Measurements from ENCODE around the gene HYDIN.

Gene HYDIN

DNA sequence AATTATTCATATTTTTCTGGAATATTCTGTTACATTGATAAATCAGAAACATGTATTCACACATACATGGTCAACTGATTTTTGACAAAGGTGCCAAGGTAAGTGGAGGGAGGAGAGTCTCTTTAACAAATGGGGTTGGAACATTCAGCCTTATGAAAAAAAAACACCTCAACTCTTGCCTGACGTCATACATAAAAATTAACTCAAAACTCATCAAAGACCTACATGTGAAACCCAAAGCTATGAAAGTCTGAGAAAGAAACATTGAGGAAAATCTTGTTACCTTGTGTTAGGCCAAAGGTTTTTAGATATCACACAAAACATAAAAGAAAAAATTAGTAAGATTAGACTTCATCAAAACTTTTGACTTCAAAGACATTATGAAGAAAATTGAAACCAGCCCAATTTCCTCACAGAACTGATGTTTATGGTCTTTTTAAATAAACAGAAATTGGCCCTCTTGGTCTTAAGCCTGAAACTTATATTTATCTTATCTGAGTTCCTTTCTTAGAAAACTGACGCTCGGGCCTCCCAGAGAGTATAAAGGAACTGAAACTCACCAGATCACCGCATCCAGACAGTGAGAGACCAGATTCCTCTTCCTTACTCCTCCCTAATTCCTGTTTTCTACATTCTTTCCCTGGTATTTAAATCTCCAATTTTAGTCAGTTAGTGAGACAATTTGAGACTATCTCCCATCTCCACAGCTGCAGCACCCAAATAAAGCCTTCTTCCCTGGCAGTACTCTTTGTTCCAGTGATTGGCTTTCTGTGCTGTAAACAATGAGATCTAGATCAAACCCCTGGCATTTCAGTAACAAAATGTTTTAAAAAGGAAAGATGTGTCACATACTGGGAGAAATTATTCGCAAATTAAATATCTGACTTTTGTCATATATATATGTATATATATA lies 4.0 kb downstream of the HYDIN start:
- Histone ChIP-seq H2BK120ac (ENCODE audit: low read depth, low read length) (no peak overlapping the region), H3K4me2 (ENCODE audit: insufficient read depth, low read length, poor library complexity, severe bottlenecking) (no peak overlapping the region), H3K27ac (replicated peaks; ENCODE audit: low read length) (no peak overlapping the region), H3K18ac (ENCODE audit: low read length) (no peak overlapping the region), H3K9me3 (replicated peaks in 1 of 2; ENCODE audit: control insufficient read depth in 2 of 2, insufficient read depth in 1 of 2, low read depth in 1 of 2, low read length in 2 of 2) (peaks cover 3 to 18% of the 10 kb centered on the region in 2 donors), H4K91ac (ENCODE audit: low read depth, low read length, poor library complexity) (no peak overlapping the region), H3K4ac (ENCODE audit: low read length) (no peak overlapping the region), H3K79me1 (ENCODE audit: low read depth, low read length) (no peaks in the 10 kb centered on the region), H2AFZ (ENCODE audit: low read length) (no peak overlapping the region), H2AK5ac (ENCODE audit: low read depth, low read length) (no peak overlapping the region), H3K36me3 (replicated peaks in 1 of 2; ENCODE audit: control insufficient read depth in 2 of 2, insufficient read depth in 2 of 2, low read length in 2 of 2) (no peaks in the 10 kb centered on the region), H3K14ac (ENCODE audit: low read length) (no peak overlapping the region), H4K8ac (ENCODE audit: low read depth, low read length) (no peak overlapping the region), H3K4me1 (ENCODE audit: control insufficient read depth in 2 of 2, insufficient read depth in 1 of 2, low read depth in 1 of 2, low read length in 2 of 2) (peaks cover 3 to 4% of the 10 kb centered on the region in 2 donors), H3K23ac (ENCODE audit: low read depth, low read length, poor library complexity) (no peak overlapping the region), H2BK15ac (ENCODE audit: low read length) (no peak overlapping the region), H2BK5ac (ENCODE audit: low read length) (no peak overlapping the region), H3K9ac (ENCODE audit: low read depth, low read length, poor library complexity) (no peak overlapping the region), H2BK12ac (ENCODE audit: low read length) (no peak overlapping the region), H3K4me3 (ENCODE audit: low read length in 2 of 2) (no peak overlapping the region), H3K27me3 (ENCODE audit: control insufficient read depth in 3 of 3, insufficient read depth in 3 of 3, low read depth in 1 of 3, low read length in 3 of 3) (no peaks in the 10 kb centered on the region)
- no CpG with 5 or more reads among the region's 5 CpGs for WGBS, 2 donors (ENCODE audit: extremely low coverage in 2 of 2, insufficient read length in 2 of 2, insufficient replicate concordance in 1 of 2)
- no peak for DNase-seq (ENCODE audit: low spot score)

DNA sequence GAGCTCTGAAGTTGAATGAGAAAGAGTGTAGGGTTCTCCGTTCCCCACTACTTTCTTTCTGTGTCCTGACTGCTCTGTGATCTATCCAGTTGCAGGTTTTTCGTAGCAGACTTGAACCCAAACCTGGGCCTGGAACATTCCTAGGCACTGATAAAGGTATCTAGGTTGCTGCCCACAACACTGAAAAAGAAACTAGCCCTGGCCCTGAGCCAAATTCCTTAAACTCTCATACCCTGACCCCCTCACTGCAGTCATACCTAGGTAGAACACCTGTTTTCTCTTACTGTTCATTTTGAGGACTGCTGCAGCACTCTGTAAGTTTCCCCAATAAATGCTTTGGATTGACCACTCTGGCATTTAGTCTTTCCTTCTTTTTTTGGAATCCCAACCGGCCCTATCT lies 5.4 kb downstream of the HYDIN start:
- WGBS, 2 donors (ENCODE audit: extremely low coverage in 2 of 2, insufficient read length in 2 of 2, insufficient replicate concordance in 1 of 2): no CpG with 5 or more reads among the region's 3 CpGs
- H2BK15ac ChIP-seq (ENCODE audit: low read length): no peak overlapping the region
- no peak overlapping the region for H3K27ac ChIP-seq (replicated peaks; ENCODE audit: low read length)
- no peak overlapping the region for H3K18ac ChIP-seq (ENCODE audit: low read length)
- H3K79me1 ChIP-seq (ENCODE audit: low read depth, low read length): no peaks in the 10 kb centered on the region
- no peak overlapping the region for H2AK5ac ChIP-seq (ENCODE audit: low read depth, low read length)
- H3K4me2 ChIP-seq (ENCODE audit: insufficient read depth, low read length, poor library complexity, severe bottlenecking): no peak overlapping the region
- no peak overlapping the region for H3K4me3 ChIP-seq (ENCODE audit: low read length in 2 of 2)
- H3K14ac ChIP-seq (ENCODE audit: low read length): no peak overlapping the region
- H2AFZ ChIP-seq (ENCODE audit: low read length): no peak overlapping the region
- no peaks in the 10 kb centered on the region for H3K36me3 ChIP-seq (replicated peaks in 1 of 2; ENCODE audit: control insufficient read depth in 2 of 2, insufficient read depth in 2 of 2, low read length in 2 of 2)
- no peaks in the 10 kb centered on the region for H3K27me3 ChIP-seq (ENCODE audit: control insufficient read depth in 3 of 3, insufficient read depth in 3 of 3, low read depth in 1 of 3, low read length in 3 of 3)
- DNase-seq (ENCODE audit: low spot score): no peak
- no peak overlapping the region for H3K9ac ChIP-seq (ENCODE audit: low read depth, low read length, poor library complexity)
- no peak overlapping the region for H2BK120ac ChIP-seq (ENCODE audit: low read depth, low read length)
- no peak overlapping the region for H4K91ac ChIP-seq (ENCODE audit: low read depth, low read length, poor library complexity)
- peaks cover 3 to 18% of the 10 kb centered on the region in 2 donors for H3K9me3 ChIP-seq (replicated peaks in 1 of 2; ENCODE audit: control insufficient read depth in 2 of 2, insufficient read depth in 1 of 2, low read depth in 1 of 2, low read length in 2 of 2)
- H3K4ac ChIP-seq (ENCODE audit: low read length): no peak overlapping the region
- no peak overlapping the region for H2BK5ac ChIP-seq (ENCODE audit: low read length)
- no peak overlapping the region for H4K8ac ChIP-seq (ENCODE audit: low read depth, low read length)
- H2BK12ac ChIP-seq (ENCODE audit: low read length): no peak overlapping the region
- no peak overlapping the region for H3K23ac ChIP-seq (ENCODE audit: low read depth, low read length, poor library complexity)
- H3K4me1 ChIP-seq (ENCODE audit: control insufficient read depth in 2 of 2, insufficient read depth in 1 of 2, low read depth in 1 of 2, low read length in 2 of 2): no peaks in the 10 kb centered on the region

DNA sequence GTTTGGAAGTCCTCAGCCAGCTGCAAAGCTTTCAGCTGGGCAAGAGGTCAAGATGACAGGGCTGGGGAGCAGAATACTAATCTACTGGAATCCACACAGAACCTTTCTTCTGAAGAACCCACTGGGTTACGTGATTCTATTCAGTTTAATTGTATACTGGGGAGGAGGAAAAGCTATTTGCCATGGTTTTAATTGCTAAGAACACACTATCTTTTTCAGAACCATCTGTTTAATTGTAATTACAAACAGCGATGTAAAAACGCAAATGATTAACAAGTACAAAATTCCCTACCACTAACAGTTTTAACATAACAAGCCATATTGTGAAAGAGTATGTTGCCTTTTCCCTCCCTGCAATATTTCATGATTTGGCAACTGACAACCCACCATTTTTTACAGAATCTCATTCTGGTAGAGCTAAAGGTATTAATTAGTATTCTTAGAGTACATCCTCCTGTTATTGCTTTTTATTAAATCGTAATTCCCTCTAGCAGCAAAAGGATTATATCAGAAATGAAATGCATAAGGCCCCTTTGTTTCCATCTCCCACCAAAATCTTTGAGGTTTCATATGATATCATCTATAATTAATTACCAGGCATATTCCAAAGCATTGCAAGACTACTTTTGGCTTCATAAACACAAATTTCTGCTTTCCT lies 12.1 kb downstream of the HYDIN start:
- Histone ChIP-seq H3K4me1 (ENCODE audit: control insufficient read depth in 2 of 2, insufficient read depth in 1 of 2, low read depth in 1 of 2, low read length in 2 of 2) (no peaks in the 10 kb centered on the region), H2BK5ac (ENCODE audit: low read length) (no peak overlapping the region), H3K27ac (replicated peaks; ENCODE audit: low read length) (no peak overlapping the region), H2AK5ac (ENCODE audit: low read depth, low read length) (no peak overlapping the region), H3K79me1 (ENCODE audit: low read depth, low read length) (no peaks in the 10 kb centered on the region), H3K36me3 (replicated peaks in 1 of 2; ENCODE audit: control insufficient read depth in 2 of 2, insufficient read depth in 2 of 2, low read length in 2 of 2) (no peaks in the 10 kb centered on the region), H2BK15ac (ENCODE audit: low read length) (no peak overlapping the region), H3K14ac (ENCODE audit: low read length) (no peak overlapping the region), H2AFZ (ENCODE audit: low read length) (no peak overlapping the region), H4K91ac (ENCODE audit: low read depth, low read length, poor library complexity) (no peak overlapping the region), H3K18ac (ENCODE audit: low read length) (no peak overlapping the region), H3K9me3 (replicated peaks in 1 of 2; ENCODE audit: control insufficient read depth in 2 of 2, insufficient read depth in 1 of 2, low read depth in 1 of 2, low read length in 2 of 2) (peaks cover 0 to 8% of the 10 kb centered on the region in 2 donors), H3K23ac (ENCODE audit: low read depth, low read length, poor library complexity) (no peak overlapping the region), H2BK12ac (ENCODE audit: low read length) (no peak overlapping the region), H3K27me3 (ENCODE audit: control insufficient read depth in 3 of 3, insufficient read depth in 3 of 3, low read depth in 1 of 3, low read length in 3 of 3) (no peaks in the 10 kb centered on the region), H3K9ac (ENCODE audit: low read depth, low read length, poor library complexity) (no peak overlapping the region), H2BK120ac (ENCODE audit: low read depth, low read length) (no peak overlapping the region), H3K4me3 (ENCODE audit: low read length in 2 of 2) (no peak overlapping the region), H3K4me2 (ENCODE audit: insufficient read depth, low read length, poor library complexity, severe bottlenecking) (no peak overlapping the region), H4K8ac (ENCODE audit: low read depth, low read length) (no peak overlapping the region), H3K4ac (ENCODE audit: low read length) (no peak overlapping the region)
- WGBS, 2 donors (ENCODE audit: extremely low coverage in 2 of 2, insufficient read length in 2 of 2, insufficient replicate concordance in 1 of 2): no CpG with 5 or more reads among the region's 4 CpGs
- no peak for DNase-seq (ENCODE audit: low spot score)

DNA sequence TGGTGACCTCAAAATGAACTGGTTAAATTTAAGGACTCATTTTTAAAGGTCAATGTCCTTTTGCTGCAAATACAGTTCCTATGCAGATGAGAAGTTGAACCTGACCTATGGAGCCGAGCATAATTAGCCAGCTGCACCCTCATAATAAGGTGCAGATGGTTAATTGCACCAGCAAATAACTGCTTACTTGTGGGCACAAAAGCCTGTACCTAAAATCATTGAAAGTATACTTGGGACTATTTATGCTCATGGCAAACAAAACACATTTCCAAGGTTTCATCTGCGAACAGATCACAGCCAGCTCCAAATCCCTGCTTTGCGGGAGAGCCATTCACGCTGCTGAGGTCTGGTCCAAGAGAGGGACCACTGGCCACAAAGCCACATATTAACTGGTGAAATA lies 13.0 kb downstream of the HYDIN start:
- Histone ChIP-seq H2AK5ac (ENCODE audit: low read depth, low read length) (no peak overlapping the region), H3K4me3 (ENCODE audit: low read length in 2 of 2) (no peak overlapping the region), H3K14ac (ENCODE audit: low read length) (no peak overlapping the region), H3K27me3 (ENCODE audit: control insufficient read depth in 3 of 3, insufficient read depth in 3 of 3, low read depth in 1 of 3, low read length in 3 of 3) (no peaks in the 10 kb centered on the region), H3K18ac (ENCODE audit: low read length) (no peak overlapping the region), H3K4ac (ENCODE audit: low read length) (no peak overlapping the region), H3K4me1 (ENCODE audit: control insufficient read depth in 2 of 2, insufficient read depth in 1 of 2, low read depth in 1 of 2, low read length in 2 of 2) (no peaks in the 10 kb centered on the region), H3K9me3 (replicated peaks in 1 of 2; ENCODE audit: control insufficient read depth in 2 of 2, insufficient read depth in 1 of 2, low read depth in 1 of 2, low read length in 2 of 2) (peaks cover 0 to 6% of the 10 kb centered on the region in 2 donors), H3K4me2 (ENCODE audit: insufficient read depth, low read length, poor library complexity, severe bottlenecking) (no peak overlapping the region), H3K9ac (ENCODE audit: low read depth, low read length, poor library complexity) (no peak overlapping the region), H2BK5ac (ENCODE audit: low read length) (no peak overlapping the region), H3K23ac (ENCODE audit: low read depth, low read length, poor library complexity) (no peak overlapping the region), H4K8ac (ENCODE audit: low read depth, low read length) (no peak overlapping the region), H2BK12ac (ENCODE audit: low read length) (no peak overlapping the region), H4K91ac (ENCODE audit: low read depth, low read length, poor library complexity) (no peak overlapping the region), H2BK15ac (ENCODE audit: low read length) (no peak overlapping the region), H3K27ac (replicated peaks; ENCODE audit: low read length) (no peak overlapping the region), H3K36me3 (replicated peaks in 1 of 2; ENCODE audit: control insufficient read depth in 2 of 2, insufficient read depth in 2 of 2, low read length in 2 of 2) (no peaks in the 10 kb centered on the region), H3K79me1 (ENCODE audit: low read depth, low read length) (no peaks in the 10 kb centered on the region), H2BK120ac (ENCODE audit: low read depth, low read length) (no peak overlapping the region), H2AFZ (ENCODE audit: low read length) (no peak overlapping the region)
- no peak for DNase-seq (ENCODE audit: low spot score)
- no CpG with 5 or more reads among the region's 4 CpGs for WGBS, 2 donors (ENCODE audit: extremely low coverage in 2 of 2, insufficient read length in 2 of 2, insufficient replicate concordance in 1 of 2)
